Activated naive CD4-positive, alpha-beta T cell (primary cell): ENCODE measurements around the gene CREBBP.
"Not testable (repeated sequence)": the region's sequence is repeated elsewhere in the genome, so short reads cannot be mapped to it uniquely, and the experiment has no call there.

ENCODE experiments used
- DNase-seq, 4 experiments: peaks; one replicate each; lab custom pipeline; 2025; lab: John Stamatoyannopoulos, UW

The CREBBP gene

DNA sequence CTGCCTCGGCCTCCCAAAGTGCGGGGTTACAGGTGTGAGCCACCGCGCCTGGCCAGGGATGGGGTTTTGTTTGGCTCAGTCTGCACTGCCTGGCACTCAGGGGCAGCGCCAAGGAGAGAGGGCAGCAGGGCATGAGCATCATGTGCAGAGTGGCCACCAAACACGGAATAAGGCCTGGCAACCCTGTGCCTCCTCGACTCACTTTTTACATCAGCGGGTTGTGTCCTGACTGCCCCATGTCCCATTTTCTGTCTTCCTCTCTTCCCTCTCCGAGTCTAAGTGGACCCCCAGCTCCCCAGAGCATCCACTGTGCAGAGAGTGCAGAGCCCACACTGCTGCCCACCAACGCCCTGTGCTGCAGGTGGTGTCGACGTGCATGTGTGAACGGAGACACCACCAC lies 145.0 kb downstream of the CREBBP start:
- DNase-seq, result no peak

DNA sequence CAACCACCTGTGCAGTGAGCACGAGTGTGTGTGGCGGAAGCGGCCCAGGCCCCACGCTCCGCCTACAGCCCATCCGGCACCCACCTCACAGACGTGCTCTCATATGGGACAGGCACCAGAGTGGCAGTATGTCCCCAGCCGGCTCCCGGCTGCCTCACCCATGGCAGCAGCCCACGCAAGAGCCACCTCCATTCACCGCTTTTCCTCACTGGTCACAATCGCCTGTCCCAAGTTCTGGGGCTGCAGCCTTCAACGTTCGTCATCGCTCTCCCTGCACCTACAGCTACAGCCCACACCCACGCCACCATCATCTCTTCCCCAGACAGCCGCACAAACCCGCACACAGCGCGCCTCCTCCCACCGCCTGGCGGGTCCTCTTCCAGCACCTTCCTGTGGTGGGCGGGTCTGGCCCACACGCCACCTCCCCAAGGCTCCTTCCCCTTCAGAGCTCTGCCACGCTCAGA lies 145.7 kb downstream of the CREBBP start:
- no peak for DNase-seq

DNA sequence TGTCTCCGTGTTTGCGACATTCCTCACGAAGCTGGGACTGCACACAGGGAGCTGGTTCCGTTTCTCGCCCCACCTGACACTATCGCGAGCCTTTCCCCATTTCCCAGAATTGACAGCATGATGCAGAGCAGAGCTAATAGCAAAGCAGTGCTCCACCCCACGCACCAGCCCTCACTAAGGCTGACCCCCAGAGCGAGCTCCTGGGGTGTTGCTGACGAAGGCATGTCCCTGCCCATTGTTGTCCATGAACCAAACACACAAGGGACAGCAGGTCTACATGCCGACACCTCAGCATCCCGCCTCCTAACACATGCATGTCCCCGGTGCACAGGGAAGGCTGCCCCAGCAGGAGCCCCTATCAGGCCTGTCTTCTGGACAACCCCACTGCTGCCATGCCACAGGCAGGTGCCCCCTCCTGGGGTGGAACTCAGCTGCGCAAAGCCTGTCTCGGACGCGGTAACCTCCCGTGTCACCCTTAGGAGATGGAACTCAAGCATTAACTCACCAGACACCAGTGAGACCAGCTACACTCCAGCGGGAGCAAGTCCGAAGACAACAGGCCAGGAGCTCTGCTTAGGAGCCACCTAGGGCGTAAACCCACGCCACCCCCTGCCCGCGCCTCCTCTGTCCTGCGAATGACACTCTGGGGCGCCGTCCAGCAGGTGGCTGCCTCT lies 146.3 kb downstream of the CREBBP start:
- DNase-seq, result no peak

DNA sequence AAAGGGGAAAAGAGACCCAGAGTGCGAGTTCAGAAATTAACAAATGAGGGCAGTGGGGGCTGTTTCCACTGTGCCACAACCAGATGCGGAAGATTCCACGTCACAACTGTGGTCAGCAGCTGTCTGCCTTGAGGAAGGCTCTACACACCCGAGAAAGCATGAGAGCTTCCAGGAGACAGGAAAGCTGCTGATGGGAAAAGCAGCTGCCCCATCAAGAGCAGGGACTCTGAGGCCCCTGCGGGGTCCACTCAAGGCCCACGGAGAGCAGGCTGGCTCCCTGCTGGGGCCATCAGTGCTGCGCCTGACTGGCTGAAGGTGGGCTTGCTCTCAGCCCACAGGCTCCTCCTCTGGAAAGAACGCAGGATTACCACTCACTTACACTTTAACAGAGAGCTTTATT lies 148.3 kb downstream of the CREBBP start:
- no peak for DNase-seq

DNA sequence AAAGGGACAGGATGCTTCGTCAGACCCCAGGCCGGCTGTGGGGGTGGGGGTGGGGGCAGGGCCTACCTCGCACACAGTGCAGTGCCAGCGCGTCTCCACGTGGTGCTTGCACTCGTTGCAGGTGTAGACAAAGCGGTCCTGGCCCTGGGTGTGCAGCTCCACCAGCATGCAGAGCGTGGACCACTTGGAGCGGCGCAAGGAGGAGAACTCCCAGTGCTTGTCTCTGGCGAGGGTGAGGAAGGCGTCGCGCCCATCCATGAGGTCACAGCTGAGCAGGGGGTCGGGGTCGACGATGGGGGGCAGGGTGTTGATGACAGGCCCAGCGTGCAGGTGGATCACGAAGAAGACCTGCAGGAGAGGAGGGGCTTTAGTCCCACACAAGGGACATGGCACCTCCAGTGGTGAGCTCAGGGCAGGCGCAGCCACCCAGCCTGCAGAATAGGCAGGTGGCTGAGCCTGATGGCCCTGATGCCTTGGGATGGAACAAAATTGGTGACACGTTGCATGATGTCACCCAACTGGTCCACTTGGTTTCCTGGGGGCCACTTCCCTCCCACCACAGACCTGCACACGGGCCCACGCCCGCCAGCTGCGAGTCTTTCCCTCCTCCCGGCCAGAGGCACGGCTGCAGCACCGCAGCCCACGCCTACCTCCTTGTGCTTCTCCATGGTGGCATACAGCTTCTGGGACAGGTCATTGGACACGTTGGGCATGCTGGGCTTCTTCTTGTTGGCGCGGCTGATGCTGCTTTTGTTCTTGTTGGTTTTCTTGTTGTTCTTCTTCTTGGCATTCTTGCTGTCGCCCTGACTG lies 149.2 kb downstream of the CREBBP start:
- DNase-seq, result no peak

DNA sequence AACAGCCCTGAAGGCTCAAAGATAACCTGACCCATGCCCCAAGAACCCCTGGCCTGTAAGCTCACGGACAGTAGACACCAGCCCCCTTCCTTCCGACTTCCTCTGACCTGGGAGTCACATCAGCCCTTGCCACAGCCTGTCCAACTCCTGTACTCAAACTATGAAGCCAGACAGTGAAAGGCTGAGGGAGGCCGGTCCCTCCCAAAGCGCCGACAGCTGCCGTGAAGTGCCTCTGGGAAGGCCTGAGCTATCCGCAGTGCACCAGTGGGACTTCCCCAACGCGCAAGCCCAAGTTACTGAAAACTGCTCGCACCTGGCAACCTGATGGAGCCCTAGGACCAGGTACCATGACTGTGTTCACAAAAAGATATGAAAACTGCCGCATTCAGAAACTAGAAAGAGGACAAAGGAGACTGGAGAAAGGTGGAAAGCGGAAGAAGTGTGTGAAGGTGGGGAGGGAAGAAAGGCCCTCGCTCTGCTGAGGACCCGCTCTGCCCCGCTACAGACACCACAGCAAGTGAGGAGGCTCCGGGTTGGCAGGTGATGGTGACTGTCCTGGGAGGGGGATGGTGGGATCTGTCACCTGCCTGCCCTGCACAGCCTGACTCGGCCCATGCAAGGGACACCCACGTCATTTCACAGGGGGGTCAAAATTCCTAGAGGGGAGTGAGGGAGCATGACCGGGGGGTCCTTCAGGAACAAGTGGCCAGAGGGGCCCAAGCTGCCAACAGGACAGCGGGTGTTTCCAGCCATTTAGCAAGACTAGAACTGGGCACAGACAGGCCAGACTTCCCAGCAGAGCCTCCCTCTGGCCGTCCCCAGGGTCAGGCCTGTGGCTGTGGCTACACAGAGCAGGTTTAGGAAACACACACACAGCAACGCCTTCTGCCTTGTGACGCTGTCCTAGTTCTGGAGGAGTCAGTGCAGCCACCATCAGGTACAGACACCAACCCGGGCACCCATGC lies 150.1 kb downstream of the CREBBP start:
- DNase-seq, result no peak

DNA sequence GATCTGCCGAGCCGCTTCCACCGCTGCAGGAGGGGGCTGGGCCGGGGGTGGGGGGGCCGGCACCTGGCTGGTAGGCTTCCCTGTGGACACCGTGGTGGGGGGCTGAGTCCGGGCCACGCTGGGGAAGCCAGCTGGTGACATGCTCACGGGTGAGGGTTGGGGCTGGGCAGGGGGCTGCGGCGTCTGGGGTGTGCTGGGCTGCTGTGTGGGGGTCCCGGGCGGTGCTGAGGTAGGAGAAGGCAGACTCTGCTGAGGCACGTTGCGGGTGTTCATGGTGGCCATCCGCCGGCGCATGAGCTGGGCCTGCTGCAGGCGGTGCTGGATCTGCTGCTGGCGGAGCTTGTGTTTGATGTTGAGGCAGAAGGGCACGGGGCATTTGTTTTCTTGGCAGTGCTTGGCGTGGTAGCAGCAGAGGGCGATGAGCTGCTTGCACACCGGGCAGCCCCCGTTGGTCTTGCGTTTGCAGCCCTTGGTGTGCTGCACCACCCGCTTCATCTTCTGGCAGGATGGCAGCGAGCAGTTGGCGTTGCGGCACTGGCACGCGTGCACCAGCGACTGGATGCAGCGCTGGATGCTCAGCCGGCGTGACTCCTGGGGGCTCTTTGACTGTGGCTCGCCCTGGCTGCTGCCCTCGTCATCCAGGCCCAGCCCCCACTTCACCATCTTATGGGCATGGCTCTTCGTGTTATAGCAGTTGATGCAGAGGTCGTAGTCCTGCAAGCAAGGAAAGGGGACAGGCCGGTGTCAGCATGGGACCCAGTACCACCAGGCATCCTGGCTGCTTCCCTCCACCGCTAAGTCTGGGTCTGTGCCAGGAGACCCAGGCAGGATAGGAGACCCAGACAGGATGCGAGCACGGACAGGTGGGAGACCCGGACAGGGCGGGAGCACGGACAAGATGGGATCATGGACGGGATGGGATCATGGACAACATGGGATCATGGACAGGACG lies 151.1 kb downstream of the CREBBP start:
- no peak for DNase-seq

DNA sequence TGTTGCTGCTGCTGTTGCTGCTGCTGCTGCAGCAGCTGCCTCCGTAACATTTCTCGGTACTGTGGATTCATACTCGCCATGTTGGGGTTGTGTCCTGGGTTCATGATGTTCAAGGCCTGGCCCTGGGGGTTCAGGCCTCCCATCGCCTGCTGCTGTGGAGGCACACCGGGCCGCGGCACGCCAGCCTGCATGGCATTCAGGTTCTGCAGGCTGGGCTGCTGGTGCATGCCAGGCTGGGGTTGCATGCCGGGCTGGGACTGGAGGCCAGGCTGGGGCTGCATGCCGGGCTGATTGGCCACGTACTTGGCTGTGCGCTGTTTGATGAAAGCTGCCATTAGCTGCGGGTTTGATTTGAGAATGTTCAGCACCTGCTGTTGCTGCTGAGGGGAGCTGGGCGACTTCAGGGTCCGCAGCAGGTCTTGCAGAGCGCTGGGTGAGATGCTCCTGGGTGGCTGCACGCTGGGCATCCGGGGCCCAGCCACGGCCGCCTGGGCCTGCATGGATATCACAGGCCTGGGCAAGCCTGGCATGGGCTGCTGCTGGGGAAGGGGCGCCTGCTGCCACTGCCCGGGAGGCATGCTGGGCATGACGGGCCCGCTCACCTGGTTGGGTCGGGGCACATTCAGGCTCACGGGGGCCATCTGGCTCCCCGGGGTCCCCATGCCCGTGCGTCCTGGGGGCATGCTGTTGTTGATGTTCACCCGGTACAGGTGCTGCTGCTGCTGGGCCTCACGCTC lies 151.9 kb downstream of the CREBBP start:
- no peak for DNase-seq

DNA sequence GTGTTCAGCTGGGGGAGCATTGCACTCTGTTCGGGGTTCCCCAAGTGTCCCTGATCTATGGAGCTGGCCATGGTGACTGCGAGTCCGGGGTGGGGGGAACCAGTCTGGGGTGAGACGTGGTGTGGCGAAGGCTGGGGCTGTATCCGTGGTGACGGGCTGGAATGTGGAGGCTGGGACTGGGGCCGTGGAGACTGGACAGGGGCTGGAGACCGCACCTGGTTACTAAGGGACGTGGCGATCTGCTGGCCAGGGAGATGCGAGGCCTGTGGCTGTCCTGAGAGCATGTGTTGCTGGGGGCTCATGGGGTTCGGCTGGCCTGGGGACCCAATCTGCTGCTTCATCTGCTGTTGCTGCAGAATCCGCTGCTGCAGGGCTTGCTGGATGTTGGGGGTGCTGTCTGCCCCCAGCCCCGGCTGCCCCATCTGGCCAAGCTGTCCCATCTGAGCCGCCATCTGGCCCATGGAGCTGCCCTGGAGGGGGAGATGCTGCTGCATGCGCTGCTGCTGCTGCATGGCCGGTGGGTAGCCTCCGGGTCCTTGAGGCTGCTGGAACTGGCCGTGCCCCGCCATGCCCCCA lies 152.6 kb downstream of the CREBBP start:
- DNase-seq, result no peak

DNA sequence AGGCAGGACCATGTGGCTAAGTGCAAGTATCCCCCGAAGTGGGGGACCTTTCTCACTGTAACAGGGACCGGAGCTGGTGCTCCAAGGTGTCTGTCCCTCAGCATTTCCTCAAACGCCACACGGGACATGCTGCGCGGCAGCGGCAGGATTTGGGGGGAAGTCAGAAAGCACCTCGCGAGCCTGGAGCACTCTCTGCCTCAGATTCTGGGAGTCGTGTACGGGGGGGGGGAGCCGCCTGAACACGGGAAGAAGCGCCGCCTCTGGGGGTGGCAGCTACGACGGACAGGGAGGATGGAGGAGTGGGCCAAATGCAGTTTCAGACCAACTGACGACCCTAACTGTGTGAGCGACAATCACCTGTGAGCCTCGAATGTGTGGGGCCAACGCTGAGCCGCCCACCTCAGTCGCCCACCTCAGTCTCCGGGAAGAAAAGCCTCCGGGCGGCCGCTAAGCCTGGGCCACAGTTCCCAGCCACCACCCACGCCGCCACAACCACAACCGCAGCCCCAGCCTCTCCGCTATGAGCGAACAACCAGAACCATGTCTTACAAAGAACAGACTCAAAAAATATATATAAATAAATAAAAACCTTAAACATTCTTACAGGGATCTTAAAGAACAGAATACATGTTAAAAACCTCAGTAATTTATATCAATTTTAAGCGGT lies 154.4 kb downstream of the CREBBP start:
- no peak for DNase-seq

DNA sequence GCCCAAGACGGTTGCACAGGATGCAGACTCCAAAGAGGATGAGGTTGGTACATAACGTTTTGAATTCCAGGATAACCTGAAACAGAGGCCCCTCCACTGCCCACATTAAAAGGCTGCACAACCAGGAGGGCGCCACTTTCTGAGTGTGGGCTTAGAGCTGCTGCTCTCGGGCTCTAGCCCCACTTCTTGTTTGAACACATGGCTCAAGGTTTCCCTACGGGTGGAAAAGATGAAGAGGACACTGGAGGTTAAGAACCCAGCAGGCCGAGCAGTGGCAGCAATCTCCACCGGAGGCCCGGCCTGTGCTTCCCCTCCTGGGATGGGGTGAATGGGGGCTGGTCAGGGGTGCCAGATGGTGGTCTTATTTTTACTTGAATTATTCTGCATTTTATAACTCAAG lies 155.2 kb downstream of the CREBBP start:
- DNase-seq, result no peak

DNA sequence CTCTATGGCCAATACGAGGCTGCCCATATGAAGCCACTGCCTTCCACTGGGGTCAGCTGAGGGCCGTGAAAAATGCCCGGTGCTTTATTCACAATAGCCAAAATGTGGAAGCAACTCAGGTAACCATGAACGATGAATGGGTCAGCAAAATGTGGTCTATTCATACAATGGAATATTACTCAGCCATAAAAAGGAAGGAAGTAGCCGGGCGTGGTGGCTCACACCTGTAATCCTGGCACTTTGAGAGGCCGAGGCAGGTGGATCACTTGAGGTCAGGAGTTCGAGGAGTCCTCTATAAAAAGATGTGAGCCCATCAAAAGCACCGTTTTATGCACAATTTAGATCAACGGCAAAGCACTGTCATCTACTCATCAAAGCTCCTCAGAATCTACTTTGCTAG lies 158.0 kb downstream of the CREBBP start:
- no peak for DNase-seq

DNA sequence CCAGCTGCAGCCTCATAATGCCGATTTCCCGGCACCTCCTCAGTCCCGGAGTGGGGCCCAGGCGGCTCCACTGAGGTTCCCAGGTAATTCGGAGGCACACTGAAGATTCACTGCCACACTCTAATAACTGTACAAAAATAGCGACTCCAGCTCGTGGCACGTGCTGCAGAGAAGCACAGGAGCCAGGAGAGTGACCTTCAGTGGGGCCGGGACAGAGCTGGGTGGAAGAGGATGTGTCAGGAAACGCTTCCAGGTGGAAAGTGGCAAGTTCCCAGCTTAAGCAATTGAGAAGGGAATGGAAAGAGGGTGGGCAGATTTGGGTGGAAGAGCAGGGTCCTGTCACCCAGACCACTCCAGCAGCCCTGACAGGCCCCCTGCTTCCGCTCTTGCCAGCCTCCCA lies 160.1 kb downstream of the CREBBP start:
- no peak for DNase-seq

DNA sequence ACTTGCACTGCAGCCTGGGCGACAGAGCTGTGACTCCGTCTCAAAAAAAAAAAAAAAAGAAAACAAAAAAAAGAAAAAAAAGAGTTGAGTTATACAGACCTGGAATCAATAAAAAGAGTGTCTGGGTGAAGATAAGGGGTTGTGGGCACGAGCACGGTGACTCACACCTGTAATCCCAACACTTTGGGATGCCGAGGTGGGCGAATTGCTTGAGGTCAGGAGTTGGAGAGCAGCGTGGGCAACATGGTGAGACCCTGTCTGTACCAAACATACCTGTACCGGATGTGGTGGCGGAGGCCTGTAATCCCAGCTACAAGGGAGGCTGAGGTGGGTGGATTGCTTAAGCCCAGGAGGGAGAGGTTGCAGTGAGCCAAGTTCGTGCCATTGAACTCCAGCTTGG lies 161.9 kb downstream of the CREBBP start:
- no peak for DNase-seq

DNA sequence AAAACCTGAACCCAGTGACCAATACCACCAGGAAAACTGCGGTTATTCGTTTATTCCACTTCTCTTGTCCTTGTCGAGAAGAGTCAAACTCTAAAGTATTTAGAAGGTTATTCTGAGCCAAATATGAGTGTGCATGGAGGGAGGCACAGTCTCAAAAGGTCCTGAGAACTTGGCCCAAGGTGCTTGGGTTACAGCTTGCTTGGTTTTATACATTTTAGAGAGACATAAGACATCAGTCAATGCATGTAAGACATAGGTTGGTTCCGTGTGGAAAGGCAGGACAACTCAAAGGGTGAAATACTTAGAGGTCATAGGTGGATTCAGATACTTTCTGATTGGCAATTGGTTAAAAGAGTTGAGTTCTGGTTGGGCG lies 162.5 kb downstream of the CREBBP start:
- DNase-seq, result no peak

DNA sequence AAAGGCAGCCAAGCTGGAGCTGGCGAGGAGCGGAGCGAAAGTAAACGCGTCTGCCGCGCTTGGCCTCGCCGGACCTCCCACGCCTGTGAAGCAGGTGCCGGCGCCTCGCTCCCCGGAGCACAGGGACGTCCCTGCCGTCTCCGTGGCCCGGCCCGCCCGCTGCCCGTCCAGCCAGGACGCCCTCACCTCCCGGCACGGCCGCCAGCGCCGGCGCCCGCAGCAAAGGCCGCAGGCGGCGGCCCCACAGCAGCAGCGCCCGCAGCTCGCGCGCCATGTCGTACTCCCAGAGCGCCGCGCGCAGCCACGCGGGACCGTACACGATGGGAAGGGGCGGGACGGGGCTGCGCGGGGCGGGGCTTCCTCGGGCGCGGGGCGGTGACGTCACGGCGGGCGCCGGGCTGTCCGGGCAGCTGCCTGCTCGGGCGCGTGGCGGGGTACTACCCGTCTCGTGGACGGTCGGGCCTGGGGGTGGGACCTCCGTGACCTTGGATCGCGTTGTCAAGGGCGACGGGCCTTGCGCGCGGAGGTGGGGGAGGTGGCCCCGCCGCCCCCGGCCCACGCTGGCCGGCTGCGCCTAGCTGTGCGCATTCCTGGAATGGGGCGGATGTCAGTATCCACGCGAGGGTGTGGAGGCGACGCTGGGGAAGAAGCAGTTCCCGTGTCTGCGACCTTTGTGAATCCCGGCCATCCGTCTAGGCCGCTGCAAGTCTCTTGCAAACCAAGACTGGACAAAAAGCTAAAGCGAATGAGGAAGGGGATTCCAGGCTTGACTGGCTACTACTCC lies 163.1 kb downstream of the CREBBP start, which contains the start of gene TRAP1:
TSS of gene TRAP1 (minus strand) at position 290 of the 784 bp plus-strand sequence. CDS start at position 274, 16 bp downstream.
- peak; percentile 85 to 92 (median 90) for DNase-seq

DNA sequence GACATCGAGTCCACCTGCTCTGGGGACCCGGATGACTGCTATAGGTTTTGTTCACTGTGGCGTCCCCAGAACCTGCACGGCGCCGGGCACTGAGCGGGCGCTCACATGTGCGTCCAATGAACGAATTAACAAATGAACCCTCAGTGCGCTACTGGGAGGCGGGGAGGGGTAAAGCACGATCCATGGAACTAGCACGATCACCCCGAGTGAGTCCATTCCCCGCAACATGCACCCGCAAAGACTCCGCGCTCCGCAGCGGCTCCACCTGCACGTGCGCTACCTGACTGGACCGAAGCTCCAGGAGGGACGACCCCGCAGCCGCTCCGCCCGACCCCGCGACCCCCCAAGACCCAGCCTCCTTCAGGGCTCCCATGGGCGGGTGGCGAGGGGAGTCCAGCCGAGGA lies 163.7 kb downstream of the CREBBP start:
- DNase-seq, result peak in 1 of 4 experiments; percentile 35

DNA sequence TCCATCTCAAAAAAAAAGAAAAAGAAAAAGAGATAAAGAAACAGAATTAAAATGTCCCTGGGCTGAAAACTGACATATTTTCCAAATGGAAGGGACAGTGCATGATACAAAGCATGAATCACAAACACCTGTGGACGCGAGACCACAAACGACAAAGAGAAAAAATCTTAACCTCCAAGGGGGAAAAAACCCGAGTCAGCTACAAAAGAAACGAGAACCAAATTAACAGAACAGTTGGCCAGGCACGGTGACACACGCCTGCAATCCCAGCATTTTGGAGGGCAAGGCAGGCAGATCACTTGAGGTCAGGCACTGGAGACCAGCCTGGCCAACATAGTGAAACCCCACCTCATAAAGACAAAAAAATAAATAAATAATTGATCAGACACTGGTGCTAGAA lies 165.1 kb downstream of the CREBBP start:
- no peak for DNase-seq

DNA sequence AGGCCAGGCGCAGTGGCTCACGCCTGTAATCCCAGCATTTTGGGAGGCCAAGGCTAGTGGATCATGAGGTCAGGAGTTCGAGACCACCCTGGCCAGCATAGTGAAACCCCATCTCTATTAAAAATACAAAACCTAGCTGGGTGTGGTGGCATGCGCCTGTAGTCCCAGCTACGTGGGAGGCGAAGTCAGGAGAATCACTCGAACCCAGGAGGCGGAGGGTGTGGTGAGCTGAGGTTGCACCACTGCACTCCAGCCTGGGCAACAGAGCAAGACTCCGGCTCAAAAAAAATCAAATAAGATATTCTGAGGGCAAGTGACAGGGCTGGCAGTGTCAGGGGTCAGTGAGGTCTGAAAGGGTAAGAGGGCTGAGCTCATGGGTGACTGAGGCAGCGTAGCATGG lies 166.1 kb downstream of the CREBBP start:
- not testable (repeated sequence) for DNase-seq
